LNCaP clone FGC (cell line): ENCODE results near the gene BTBD16.

Experiments used
- DNase-seq: peaks from one replicate; pipeline ENCODE4 v3.0.0-alpha.2; 2011; ENCODE audit warnings: low read depth
- H3K4me3 ChIP-seq: 2 replicates; pipeline ENCODE4 v1.5.1; 2011; ENCODE audit warnings: mild to moderate bottlenecking, low read depth, low read length, control low read depth
- TF ChIP-seq, protein P1 (sequence below): IDR thresholded peaks from 2 replicates; pipeline ENCODE4 v1.5.1; 2012; ENCODE audit warnings: mild to moderate bottlenecking; ENCODE audit not compliant: control insufficient read depth, insufficient read depth; ENCODE audit errors: extremely low read depth

BTBD16 gene

DNA sequence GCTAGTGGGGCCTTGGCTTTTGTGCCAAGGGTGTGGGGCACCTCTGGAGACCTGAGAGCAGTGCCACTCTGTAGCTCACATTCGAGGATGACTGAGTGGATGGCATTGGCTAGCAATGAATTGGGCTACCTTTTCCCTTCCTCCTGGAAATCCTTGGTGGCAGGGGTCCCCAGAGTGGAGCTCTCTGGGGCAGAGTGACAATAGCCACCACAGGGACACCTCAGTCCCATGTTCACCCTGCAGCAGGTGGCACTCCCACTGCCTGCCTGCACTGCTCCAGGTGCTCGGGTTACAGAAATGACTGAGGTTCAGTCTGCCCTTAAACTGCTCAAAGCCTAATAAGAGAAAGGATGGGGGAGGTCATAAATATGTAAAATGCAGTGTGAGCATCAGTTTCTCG, 17.8 kb downstream of the BTBD16 start:
- H3K4me3 ChIP-seq, result no peak overlapping the region
- no peak for DNase-seq
- TF ChIP-seq, protein P1, sequence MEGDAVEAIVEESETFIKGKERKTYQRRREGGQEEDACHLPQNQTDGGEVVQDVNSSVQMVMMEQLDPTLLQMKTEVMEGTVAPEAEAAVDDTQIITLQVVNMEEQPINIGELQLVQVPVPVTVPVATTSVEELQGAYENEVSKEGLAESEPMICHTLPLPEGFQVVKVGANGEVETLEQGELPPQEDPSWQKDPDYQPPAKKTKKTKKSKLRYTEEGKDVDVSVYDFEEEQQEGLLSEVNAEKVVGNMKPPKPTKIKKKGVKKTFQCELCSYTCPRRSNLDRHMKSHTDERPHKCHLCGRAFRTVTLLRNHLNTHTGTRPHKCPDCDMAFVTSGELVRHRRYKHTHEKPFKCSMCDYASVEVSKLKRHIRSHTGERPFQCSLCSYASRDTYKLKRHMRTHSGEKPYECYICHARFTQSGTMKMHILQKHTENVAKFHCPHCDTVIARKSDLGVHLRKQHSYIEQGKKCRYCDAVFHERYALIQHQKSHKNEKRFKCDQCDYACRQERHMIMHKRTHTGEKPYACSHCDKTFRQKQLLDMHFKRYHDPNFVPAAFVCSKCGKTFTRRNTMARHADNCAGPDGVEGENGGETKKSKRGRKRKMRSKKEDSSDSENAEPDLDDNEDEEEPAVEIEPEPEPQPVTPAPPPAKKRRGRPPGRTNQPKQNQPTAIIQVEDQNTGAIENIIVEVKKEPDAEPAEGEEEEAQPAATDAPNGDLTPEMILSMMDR, result no peak

DNA sequence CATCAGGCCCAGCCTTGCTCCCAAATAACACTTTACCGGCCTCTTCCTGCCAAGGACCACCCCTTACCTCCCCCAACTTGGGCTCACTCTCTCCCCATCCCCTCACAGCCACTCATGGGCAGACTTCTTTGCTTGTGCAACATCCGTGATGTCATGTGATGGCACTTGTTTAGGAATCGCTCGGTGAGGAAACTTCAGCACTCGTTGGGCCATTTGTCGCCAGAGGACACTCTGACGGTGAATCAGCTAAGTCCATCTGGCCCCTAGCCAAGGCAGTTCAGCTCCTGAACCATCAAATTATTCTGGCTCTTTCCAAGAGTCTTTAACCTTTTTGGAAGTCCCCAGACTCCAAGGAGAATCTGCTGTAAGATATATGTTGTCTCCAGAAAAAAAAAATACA, 19.2 kb downstream of the BTBD16 start:
- TF ChIP-seq, protein P1, result no peak
- no peak overlapping the region for H3K4me3 ChIP-seq
- DNase-seq, result no peak

GRCh38 chr10:122290833-122291532, 19.9 kb downstream of the BTBD16 start:
- no peak for DNase-seq
- no peak overlapping the region for H3K4me3 ChIP-seq
- TF ChIP-seq, protein P1, result no peak

DNA sequence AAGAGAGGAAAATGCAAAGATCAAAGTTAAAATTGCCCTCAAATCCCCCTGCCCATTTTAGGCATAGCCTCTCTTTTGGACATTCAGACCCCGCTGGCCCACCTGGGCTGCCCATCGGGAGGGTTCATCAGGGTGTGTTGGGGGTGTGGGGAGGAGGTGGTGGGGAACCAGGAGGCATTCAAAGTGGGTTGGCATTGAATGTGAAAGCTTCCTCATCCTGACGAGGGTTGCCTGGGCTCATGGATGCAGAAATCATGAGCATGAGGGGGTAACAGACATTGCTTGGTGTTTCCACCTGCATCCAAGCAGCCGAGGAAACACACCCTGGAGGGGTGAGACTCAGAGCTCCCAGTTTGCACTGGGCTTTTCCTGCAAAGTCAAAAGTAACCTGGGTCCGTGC, 20.6 kb downstream of the BTBD16 start:
- H3K4me3 ChIP-seq, result no peak overlapping the region
- no peak for DNase-seq
- TF ChIP-seq, protein P1, result no peak

DNA sequence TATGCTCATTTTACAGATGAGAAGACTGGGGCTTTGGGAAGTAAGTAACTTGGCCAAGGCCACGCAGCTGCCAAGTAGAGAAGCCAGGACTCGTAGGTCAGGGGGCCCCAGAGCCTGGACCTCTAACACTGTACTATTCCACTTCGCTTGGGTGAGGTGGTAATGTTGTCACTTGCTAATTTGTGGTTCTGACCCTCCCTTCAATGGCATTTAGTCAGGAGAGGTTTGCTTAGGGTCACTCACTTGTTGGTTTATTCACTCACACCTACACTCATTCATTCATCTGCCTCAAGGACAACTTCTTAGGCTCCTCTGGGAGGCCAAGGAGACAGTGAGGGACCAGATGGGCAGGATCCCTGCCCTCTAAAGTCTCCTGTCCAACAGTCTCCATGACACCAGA, 21.3 kb downstream of the BTBD16 start:
- no peak overlapping the region for H3K4me3 ChIP-seq
- no peak for DNase-seq
- TF ChIP-seq, protein P1, result no peak

- TF ChIP-seq, protein P1, result no peak
- no peak overlapping the region for H3K4me3 ChIP-seq
- DNase-seq, result no peak
Measured at GRCh38 chr10:122293156-122293960, 22.3 kb downstream of the BTBD16 start.
